HepG2 (cell line): ENCODE measurements around the gene MXD3. TPM values are rescaled to one million over a fixed set of nuclear protein-coding genes. Genes with fewer than 3 reads are reported as not detected.

Experiments used
- ATAC-seq: fragments of 200-7000 bp; cut with Tn5 transposase; 3 replicates; pipeline ENCODE4 v1.9.1; 2020; ENCODE audit warnings: mild to moderate bottlenecking, moderate library complexity
- BruUV-seq: library from RNA; stranded (reverse); fragments of 400-500 nt; replicated peaks from 2 replicates; lab custom pipeline; 2021; lab: Mats Ljungman, UMichigan
- CTCF ChIA-PET: fragments of 300-600 bp; formaldehyde crosslinking; extraction: SDS; loops from one replicate; lab custom pipeline; 2021; ENCODE audit warnings: low total read pairs, inconsistent platforms, low intra/inter-chr PET ratio; lab: Yijun Ruan, JAX
- POLR2A ChIA-PET: fragments of 350-600 bp; sonication (Branson Sonifier 250); formaldehyde crosslinking; loops from one replicate; lab custom pipeline; 2020; ENCODE audit warnings: antibody characterized with exemption, inconsistent platforms; lab: Yijun Ruan, JAX
- DNase-seq: peaks from one replicate; pipeline ENCODE4 v3.0.0-alpha.2; 2015; ENCODE audit warnings: low spot score
- FAIRE-seq: peaks from 3 replicates; lab custom pipeline; 2011; peaks lifted over from hg19 to GRCh38; lab: Jason Lieb, UNC
- H2AFZ ChIP-seq: one replicate; pipeline ENCODE4 v1.6.1; 2011; ENCODE audit warnings: low read length, inconsistent platforms
- H3K27ac ChIP-seq: fragments of 300-600 bp; 3 replicates; pipeline ENCODE4 v1.8.0; 2011; ENCODE audit warnings: mixed run types, mild to moderate bottlenecking, mixed read lengths, low read length, inconsistent platforms; ENCODE audit not compliant: insufficient read depth; ENCODE audit errors: extremely low read length
- H3K27me3 ChIP-seq, 2 experiments: fragments of 200-600 bp in 1 of 2; 2 replicates in 1 of 2; 3 replicates in 1 of 2; pipeline versions ENCODE4 v1.6.0 to v1.8.0; 2011; ENCODE audit warnings: low read length in 2 of 2, mild to moderate bottlenecking in 2 of 2, moderate library complexity in 2 of 2, inconsistent platforms in 1 of 2; ENCODE audit not compliant: insufficient read depth in 2 of 2, control insufficient read depth in 1 of 2
- H3K36me3 ChIP-seq, 2 experiments: fragments of 200-600 bp in 1 of 2; replicated peaks in 1 of 2; 2 replicates in 1 of 2; 3 replicates in 1 of 2; pipeline versions ENCODE4 v1.5.1 to v1.8.0; 2011; ENCODE audit warnings: low read length in 2 of 2, inconsistent platforms in 1 of 2; ENCODE audit not compliant: insufficient read depth in 2 of 2, control insufficient read depth in 1 of 2
- H3K4me1 ChIP-seq: 2 replicates; pipeline ENCODE4 v1.5.1; 2012; ENCODE audit warnings: low read length, inconsistent platforms; ENCODE audit not compliant: insufficient read depth
- H3K4me2 ChIP-seq: 2 replicates; pipeline ENCODE4 v1.6.0; 2011; ENCODE audit warnings: low read depth, low read length, inconsistent platforms
- H3K4me3 ChIP-seq, 3 experiments: fragments of 200-600 bp in 1 of 3; sonication (generic), shearing (Covaris generic) in 1 of 3; replicated peaks in 1 of 3; 2 replicates each; pipeline ENCODE4 v1.5.1; 2011 to 2016; ENCODE audit warnings: low read length in 3 of 3, inconsistent platforms in 2 of 3, low read depth in 2 of 3, mild to moderate bottlenecking in 2 of 3, control low read depth in 1 of 3, mixed read lengths in 1 of 3; ENCODE audit not compliant: insufficient read depth in 1 of 3
- H3K79me2 ChIP-seq: one replicate; pipeline ENCODE4 v1.6.1; 2011; ENCODE audit warnings: low read length, inconsistent platforms; ENCODE audit not compliant: insufficient read depth
- H3K9ac ChIP-seq: 2 replicates; pipeline ENCODE4 v1.6.0; 2011; ENCODE audit warnings: mild to moderate bottlenecking, low read depth, low read length, inconsistent platforms; ENCODE audit not compliant: insufficient read depth
- H3K9me3 ChIP-seq: 2 replicates; pipeline ENCODE4 v1.5.1; 2012; ENCODE audit warnings: mild to moderate bottlenecking, low read length
- H4K20me1 ChIP-seq: 2 replicates; pipeline ENCODE4 v1.6.0; 2011; ENCODE audit warnings: inconsistent platforms, mild to moderate bottlenecking, low read length, moderate library complexity; ENCODE audit not compliant: insufficient read depth
- PRMT3 ChIP-seq: sonication (generic); formaldehyde crosslinking; IDR thresholded peaks from 2 replicates; pipeline ENCODE4 v1.8.1; 2022; ENCODE audit warnings: low read depth, mild to moderate bottlenecking, moderate library complexity, missing genetic modification reagents, borderline replicate concordance
- SIN3B ChIP-seq: fragments of 150-350 bp; IDR thresholded peaks from 2 replicates; pipeline ENCODE4 v1.6.1; 2014; ENCODE audit warnings: low read length
- TBX3 ChIP-seq: fragments of 450-650 bp; IDR thresholded peaks from 2 replicates; pipeline ENCODE4 v1.6.1; 2017; ENCODE audit warnings: antibody characterized with exemption, mild to moderate bottlenecking, inconsistent platforms, borderline replicate concordance
- ZNF30 ChIP-seq: sonication (generic); formaldehyde crosslinking; IDR thresholded peaks from 2 replicates; pipeline ENCODE4 v1.5.0; 2020; ENCODE audit warnings: mild to moderate bottlenecking, missing genetic modification reagents
- ZNF510 ChIP-seq: sonication (generic); formaldehyde crosslinking; IDR thresholded peaks from 2 replicates; pipeline ENCODE4 v1.4.0; 2020; ENCODE audit warnings: low read depth, mild to moderate bottlenecking, missing genetic modification reagents
- WGBS: methylation state at CpG from one replicate; pipeline ENCODE4 v1.1.6; 2017; ENCODE audit warnings: low lambda C conversion rate; 5-methylcytosine and 5-hydroxymethylcytosine counted together
- in situ Hi-C: cut with HindIII; loops from 2 replicates; pipeline ENCODE4 v1.10.0; 2017; ENCODE audit warnings: low pct_unique_long_range_greater_than_20kb; ENCODE audit not compliant: extremely low pct_ligation_motif_present
- intact Hi-C: fragments of 100-400 bp; cut with micrococcal nuclease; formaldehyde crosslinking; loops from one replicate; pipeline ENCODE4 v1.10.0; 2022; ENCODE audit not compliant: unreplicated experiment
- polyA plus RNA-seq, 8 experiments: library from polyadenylated mRNA; depleted of rRNA in 3 of 8; stranded (reverse) in 7 of 8; unstranded in 1 of 8; fragments of >200 nt; fragmentation: Illumina TruSeq in 4 of 8; extraction: Trizol in 4 of 8; gene quantifications; 2 replicates each; pipeline versions ENCODE4 v1.2.1 to v1.2.3, GENCODE V29; 2011 to 2016; ENCODE audit warnings: low read depth in 4 of 8, missing spikeins in 1 of 8, mixed read lengths in 1 of 8; ENCODE audit not compliant: insufficient read depth in 1 of 8
- total RNA-seq, 5 experiments: library from RNA; depleted of rRNA; stranded (reverse); fragments of >200 nt; fragmentation: Illumina TruSeq; extraction: Trizol; gene quantifications; 2 replicates each; pipeline ENCODE4 v1.2.3, GENCODE V29; 2016; ENCODE audit warnings: low read depth in 1 of 5
- TF ChIP-seq, protein P1 (sequence below): sonication (generic); formaldehyde crosslinking; IDR thresholded peaks from 2 replicates; pipeline ENCODE4 v1.8.0; 2022; ENCODE audit warnings: mild to moderate bottlenecking, missing genetic modification reagents
- TF ChIP-seq, protein P2 (sequence below): sonication (generic); formaldehyde crosslinking; IDR thresholded peaks from 2 replicates; pipeline ENCODE4 v1.5.0; 2020; ENCODE audit warnings: missing genetic modification reagents
- TF ChIP-seq, protein P3 (sequence below): sonication (generic); formaldehyde crosslinking; IDR thresholded peaks from 2 replicates; pipeline ENCODE4 v1.4.0; 2020; ENCODE audit warnings: missing genetic modification reagents
- TF ChIP-seq, protein P4 (sequence below): sonication (generic); formaldehyde crosslinking; IDR thresholded peaks from 2 replicates; pipeline ENCODE4 v1.5.0; 2020; ENCODE audit warnings: missing genetic modification reagents, mild to moderate bottlenecking, borderline replicate concordance
- TF ChIP-seq, protein P5 (sequence below): sonication (generic); formaldehyde crosslinking; IDR thresholded peaks from 2 replicates; pipeline ENCODE4 v1.4.0; 2020; ENCODE audit warnings: missing genetic modification reagents
- TF ChIP-seq, protein P6 (sequence below): sonication (generic); formaldehyde crosslinking; IDR thresholded peaks from 2 replicates; pipeline ENCODE4 v1.5.1; 2020; ENCODE audit warnings: mild to moderate bottlenecking, missing genetic modification reagents, moderate library complexity

The MXD3 gene
- total and polyA plus RNA-seq, 2 of the 13 experiments (the other 11 are each of a cell fraction or from before 2014, with no cell fraction given) = 10.5 to 12.8 TPM

DNA sequence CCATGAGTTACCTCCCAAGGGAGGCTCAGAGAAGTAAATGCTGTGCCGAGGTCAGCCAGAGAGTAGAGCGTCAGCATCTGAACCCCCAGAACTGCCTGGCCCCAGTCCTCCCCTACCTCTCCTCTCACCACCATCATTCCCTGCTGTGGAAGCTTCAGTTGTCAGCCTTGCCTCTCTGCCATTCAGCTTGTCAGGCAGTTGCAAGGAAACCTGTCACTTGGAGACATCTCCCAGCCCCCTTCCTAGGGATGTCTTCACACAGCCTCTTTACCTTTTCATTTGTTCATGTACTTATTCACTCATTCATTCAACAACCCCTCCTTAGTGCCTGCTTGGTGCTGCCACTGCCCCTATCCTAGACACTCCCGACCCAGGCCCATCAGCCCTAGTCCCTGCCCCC is 48.2 kb upstream of the MXD3 start (continued):
- TF ChIP-seq, protein P1, sequence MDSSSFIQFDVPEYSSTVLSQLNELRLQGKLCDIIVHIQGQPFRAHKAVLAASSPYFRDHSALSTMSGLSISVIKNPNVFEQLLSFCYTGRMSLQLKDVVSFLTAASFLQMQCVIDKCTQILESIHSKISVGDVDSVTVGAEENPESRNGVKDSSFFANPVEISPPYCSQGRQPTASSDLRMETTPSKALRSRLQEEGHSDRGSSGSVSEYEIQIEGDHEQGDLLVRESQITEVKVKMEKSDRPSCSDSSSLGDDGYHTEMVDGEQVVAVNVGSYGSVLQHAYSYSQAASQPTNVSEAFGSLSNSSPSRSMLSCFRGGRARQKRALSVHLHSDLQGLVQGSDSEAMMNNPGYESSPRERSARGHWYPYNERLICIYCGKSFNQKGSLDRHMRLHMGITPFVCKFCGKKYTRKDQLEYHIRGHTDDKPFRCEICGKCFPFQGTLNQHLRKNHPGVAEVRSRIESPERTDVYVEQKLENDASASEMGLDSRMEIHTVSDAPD (CRISPR knock-in tag) = no peak
- TF ChIP-seq, protein P2, sequence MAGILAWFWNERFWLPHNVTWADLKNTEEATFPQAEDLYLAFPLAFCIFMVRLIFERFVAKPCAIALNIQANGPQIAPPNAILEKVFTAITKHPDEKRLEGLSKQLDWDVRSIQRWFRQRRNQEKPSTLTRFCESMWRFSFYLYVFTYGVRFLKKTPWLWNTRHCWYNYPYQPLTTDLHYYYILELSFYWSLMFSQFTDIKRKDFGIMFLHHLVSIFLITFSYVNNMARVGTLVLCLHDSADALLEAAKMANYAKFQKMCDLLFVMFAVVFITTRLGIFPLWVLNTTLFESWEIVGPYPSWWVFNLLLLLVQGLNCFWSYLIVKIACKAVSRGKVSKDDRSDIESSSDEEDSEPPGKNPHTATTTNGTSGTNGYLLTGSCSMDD (CRISPR knock-in tag) = no peak
- TF ChIP-seq SIN3B (no peak), PRMT3 (no peak)
- TF ChIP-seq, protein P3, sequence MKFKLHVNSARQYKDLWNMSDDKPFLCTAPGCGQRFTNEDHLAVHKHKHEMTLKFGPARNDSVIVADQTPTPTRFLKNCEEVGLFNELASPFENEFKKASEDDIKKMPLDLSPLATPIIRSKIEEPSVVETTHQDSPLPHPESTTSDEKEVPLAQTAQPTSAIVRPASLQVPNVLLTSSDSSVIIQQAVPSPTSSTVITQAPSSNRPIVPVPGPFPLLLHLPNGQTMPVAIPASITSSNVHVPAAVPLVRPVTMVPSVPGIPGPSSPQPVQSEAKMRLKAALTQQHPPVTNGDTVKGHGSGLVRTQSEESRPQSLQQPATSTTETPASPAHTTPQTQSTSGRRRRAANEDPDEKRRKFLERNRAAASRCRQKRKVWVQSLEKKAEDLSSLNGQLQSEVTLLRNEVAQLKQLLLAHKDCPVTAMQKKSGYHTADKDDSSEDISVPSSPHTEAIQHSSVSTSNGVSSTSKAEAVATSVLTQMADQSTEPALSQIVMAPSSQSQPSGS = no peak
- TF ChIP-seq, protein P4, sequence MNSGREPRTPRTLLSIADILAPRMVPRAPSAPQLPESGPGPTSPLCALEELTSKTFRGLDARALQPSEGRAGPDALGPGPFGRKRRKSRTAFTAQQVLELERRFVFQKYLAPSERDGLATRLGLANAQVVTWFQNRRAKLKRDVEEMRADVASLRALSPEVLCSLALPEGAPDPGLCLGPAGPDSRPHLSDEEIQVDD (CRISPR knock-in tag) = no peak

DNA sequence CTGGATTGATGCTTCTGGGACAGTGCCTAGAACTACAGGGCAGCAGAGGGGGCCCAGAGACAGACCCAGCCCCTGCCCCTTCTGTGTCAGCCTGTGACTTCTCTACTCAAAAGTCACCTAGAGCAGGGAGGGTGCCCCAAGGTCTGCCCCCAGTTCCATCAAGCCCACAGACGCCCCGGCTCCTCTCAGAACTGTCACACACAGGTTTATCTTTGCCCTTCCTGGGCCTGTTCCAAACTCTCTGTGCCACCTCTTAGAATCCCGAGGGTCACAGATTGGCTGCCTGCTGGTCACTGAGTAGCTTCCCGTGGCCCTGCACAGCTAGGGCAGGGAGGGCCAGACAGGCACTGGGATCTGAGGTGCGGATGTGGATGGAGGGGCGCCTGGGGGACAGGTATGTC is 47.8 kb upstream of the MXD3 start:
- no peak overlapping the region for H3K9ac ChIP-seq
- no peaks in the 10 kb centered on the region for H3K79me2 ChIP-seq
- peaks cover 0 to 23% of the 10 kb centered on the region in 2 experiments; a peak in 4 of 5 replicates for H3K27me3 ChIP-seq
- intact Hi-C loops = no loop called here
- no peaks in the 10 kb centered on the region for H3K36me3 ChIP-seq
- no TSS peak for BruUV-seq
- H3K27ac ChIP-seq = no peak overlapping the region
- H4K20me1 ChIP-seq = no peaks in the 10 kb centered on the region
- no peak for DNase-seq
- no peak overlapping the region for H3K4me2 ChIP-seq
- CTCF ChIA-PET = no interaction called here
- no peaks in the 10 kb centered on the region for H3K9me3 ChIP-seq
- POLR2A ChIA-PET = interaction anchor here (1.0 to 6.5 kb wide), 2 partner anchors 11 to 19 kb away, joined by 3 to 77 read pairs; no protein-coding TSS in a partner anchor
- FAIRE-seq = no peak
- no peak overlapping the region for H2AFZ ChIP-seq
- no peak for ATAC-seq
- WGBS = 14% methylated on average over 6 of the region's 6 CpGs
- in situ Hi-C loops = loop anchor here (25.0 kb wide), 1 partner anchor 822 kb away; the partner anchor contains the start of genes CDHR2 and RNF44
- H3K4me1 ChIP-seq = peaks cover 97% of the 10 kb centered on the region
- H3K4me3 ChIP-seq = no peak overlapping the region
- TF ChIP-seq ZNF30 (CRISPR knock-in tag) (no peak), ZNF510 (CRISPR knock-in tag) (no peak), TBX3 (no peak)
- TF ChIP-seq, protein P5, sequence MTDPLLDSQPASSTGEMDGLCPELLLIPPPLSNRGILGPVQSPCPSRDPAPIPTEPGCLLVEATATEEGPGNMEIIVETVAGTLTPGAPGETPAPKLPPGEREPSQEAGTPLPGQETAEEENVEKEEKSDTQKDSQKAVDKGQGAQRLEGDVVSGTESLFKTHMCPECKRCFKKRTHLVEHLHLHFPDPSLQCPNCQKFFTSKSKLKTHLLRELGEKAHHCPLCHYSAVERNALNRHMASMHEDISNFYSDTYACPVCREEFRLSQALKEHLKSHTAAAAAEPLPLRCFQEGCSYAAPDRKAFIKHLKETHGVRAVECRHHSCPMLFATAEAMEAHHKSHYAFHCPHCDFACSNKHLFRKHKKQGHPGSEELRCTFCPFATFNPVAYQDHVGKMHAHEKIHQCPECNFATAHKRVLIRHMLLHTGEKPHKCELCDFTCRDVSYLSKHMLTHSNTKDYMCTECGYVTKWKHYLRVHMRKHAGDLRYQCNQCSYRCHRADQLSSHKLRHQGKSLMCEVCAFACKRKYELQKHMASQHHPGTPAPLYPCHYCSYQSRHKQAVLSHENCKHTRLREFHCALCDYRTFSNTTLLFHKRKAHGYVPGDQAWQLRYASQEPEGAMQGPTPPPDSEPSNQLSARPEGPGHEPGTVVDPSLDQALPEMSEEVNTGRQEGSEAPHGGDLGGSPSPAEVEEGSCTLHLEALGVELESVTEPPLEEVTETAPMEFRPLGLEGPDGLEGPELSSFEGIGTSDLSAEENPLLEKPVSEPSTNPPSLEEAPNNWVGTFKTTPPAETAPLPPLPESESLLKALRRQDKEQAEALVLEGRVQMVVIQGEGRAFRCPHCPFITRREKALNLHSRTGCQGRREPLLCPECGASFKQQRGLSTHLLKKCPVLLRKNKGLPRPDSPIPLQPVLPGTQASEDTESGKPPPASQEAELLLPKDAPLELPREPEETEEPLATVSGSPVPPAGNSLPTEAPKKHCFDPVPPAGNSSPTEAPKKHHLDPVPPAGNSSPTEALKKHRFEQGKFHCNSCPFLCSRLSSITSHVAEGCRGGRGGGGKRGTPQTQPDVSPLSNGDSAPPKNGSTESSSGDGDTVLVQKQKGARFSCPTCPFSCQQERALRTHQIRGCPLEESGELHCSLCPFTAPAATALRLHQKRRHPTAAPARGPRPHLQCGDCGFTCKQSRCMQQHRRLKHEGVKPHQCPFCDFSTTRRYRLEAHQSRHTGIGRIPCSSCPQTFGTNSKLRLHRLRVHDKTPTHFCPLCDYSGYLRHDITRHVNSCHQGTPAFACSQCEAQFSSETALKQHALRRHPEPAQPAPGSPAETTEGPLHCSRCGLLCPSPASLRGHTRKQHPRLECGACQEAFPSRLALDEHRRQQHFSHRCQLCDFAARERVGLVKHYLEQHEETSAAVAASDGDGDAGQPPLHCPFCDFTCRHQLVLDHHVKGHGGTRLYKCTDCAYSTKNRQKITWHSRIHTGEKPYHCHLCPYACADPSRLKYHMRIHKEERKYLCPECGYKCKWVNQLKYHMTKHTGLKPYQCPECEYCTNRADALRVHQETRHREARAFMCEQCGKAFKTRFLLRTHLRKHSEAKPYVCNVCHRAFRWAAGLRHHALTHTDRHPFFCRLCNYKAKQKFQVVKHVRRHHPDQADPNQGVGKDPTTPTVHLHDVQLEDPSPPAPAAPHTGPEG = no peak
- TF ChIP-seq, protein P6, sequence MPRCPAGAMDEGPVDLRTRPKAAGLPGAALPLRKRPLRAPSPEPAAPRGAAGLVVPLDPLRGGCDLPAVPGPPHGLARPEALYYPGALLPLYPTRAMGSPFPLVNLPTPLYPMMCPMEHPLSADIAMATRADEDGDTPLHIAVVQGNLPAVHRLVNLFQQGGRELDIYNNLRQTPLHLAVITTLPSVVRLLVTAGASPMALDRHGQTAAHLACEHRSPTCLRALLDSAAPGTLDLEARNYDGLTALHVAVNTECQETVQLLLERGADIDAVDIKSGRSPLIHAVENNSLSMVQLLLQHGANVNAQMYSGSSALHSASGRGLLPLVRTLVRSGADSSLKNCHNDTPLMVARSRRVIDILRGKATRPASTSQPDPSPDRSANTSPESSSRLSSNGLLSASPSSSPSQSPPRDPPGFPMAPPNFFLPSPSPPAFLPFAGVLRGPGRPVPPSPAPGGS (CRISPR knock-in tag) = no peak
